DOHH2 (cell line): ENCODE measurements around the gene PDE10A.

ENCODE experiments used
- H3F3A ChIP-seq: fragments of 200-600 bp; sonication (generic), shearing (Covaris generic); 2 replicates; pipeline ENCODE4 v1.6.0; 2016; ENCODE audit warnings: antibody characterized with exemption, mild to moderate bottlenecking; ENCODE audit not compliant: control insufficient read depth, insufficient read depth
- H3K27ac ChIP-seq: fragments of 200-600 bp; sonication (generic); 2 replicates; pipeline ENCODE4 v1.5.1; 2014; ENCODE audit warnings: low read depth, mild to moderate bottlenecking, low read length, moderate library complexity
- H3K27me3 ChIP-seq: fragments of 200-600 bp; sonication (generic); 2 replicates; pipeline ENCODE4 v1.6.1; 2014; ENCODE audit warnings: mild to moderate bottlenecking, low read length, mixed read lengths; ENCODE audit not compliant: control insufficient read depth
- H3K36me3 ChIP-seq: fragments of 200-600 bp; sonication (generic); 2 replicates; pipeline ENCODE4 v1.6.1; 2014; ENCODE audit warnings: mild to moderate bottlenecking, low read length, moderate library complexity, mixed read lengths; ENCODE audit not compliant: control insufficient read depth
- H3K4me1 ChIP-seq: fragments of 200-600 bp; sonication (generic); 2 replicates; pipeline ENCODE4 v1.6.1; 2014; ENCODE audit warnings: mild to moderate bottlenecking, low read length, mixed read lengths; ENCODE audit not compliant: control insufficient read depth
- H3K4me2 ChIP-seq: fragments of 200-600 bp; sonication (generic); 2 replicates; pipeline ENCODE4 v1.6.0; 2014; ENCODE audit warnings: mild to moderate bottlenecking, low read length, moderate library complexity
- H3K4me3 ChIP-seq: fragments of 200-600 bp; sonication (generic); 2 replicates; pipeline ENCODE4 v1.5.1; 2014; ENCODE audit warnings: mild to moderate bottlenecking, low read length, mixed read lengths
- H3K79me2 ChIP-seq: fragments of 200-600 bp; sonication (generic); 2 replicates; pipeline ENCODE4 v1.6.1; 2014; ENCODE audit warnings: mild to moderate bottlenecking, low read length, mixed read lengths; ENCODE audit not compliant: control insufficient read depth
- H3K9me2 ChIP-seq: fragments of 200-600 bp; sonication (generic); replicated peaks from 2 replicates; pipeline ENCODE4 v1.6.1; 2014; ENCODE audit warnings: mild to moderate bottlenecking, low read length, mixed read lengths; ENCODE audit not compliant: control insufficient read depth
- H3K9me3 ChIP-seq: fragments of 200-600 bp; sonication (generic); 2 replicates; pipeline ENCODE4 v1.6.1; 2014; ENCODE audit warnings: antibody characterized with exemption, low read length, mixed read lengths; ENCODE audit not compliant: control insufficient read depth, insufficient read depth
- H4K20me1 ChIP-seq: fragments of 200-600 bp; sonication (generic); 2 replicates; pipeline ENCODE4 v1.6.0; 2014; ENCODE audit warnings: low read depth, mild to moderate bottlenecking, antibody characterized with exemption, low read length, moderate library complexity; ENCODE audit not compliant: control insufficient read depth, insufficient read depth
- CTCF ChIP-seq: fragments of 200-600 bp; sonication (generic); IDR thresholded peaks from one replicate; pipeline ENCODE4 v1.5.1; 2014; ENCODE audit warnings: antibody characterized with exemption, mild to moderate bottlenecking, low read depth, low read length; ENCODE audit not compliant: poor library complexity, severe bottlenecking
- EZH2phosphoT487 ChIP-seq: fragments of 200-600 bp; sonication (generic); IDR thresholded peaks from 2 replicates; pipeline ENCODE4 v1.6.1; 2017; ENCODE audit warnings: borderline replicate concordance, mild to moderate bottlenecking, antibody characterized with exemption, low read length, moderate library complexity, mixed read lengths

The PDE10A gene

GRCh38 chr6:165637586-165637985 lies 25.5 kb downstream of the PDE10A start:
- Histone ChIP-seq H3K4me3 (no peak overlapping the region), H3K36me3 (no peaks in the 10 kb centered on the region), H3K79me2 (no peaks in the 10 kb centered on the region), H3K27me3 (no peaks in the 10 kb centered on the region), H3F3A (no peaks in the 10 kb centered on the region), H3K9me3 (no peaks in the 10 kb centered on the region), H3K9me2 (no peaks in the 10 kb centered on the region), H3K27ac (no peak overlapping the region), H3K4me1 (no peaks in the 10 kb centered on the region), H4K20me1 (no peaks in the 10 kb centered on the region), H3K4me2 (no peak overlapping the region)
- TF ChIP-seq EZH2phosphoT487: no peak
- no peak for TF ChIP-seq CTCF

- Histone ChIP-seq H3K9me3 (no peaks in the 10 kb centered on the region), H3K36me3 (no peaks in the 10 kb centered on the region), H3K27me3 (no peaks in the 10 kb centered on the region), H3K4me3 (no peak overlapping the region), H3F3A (no peaks in the 10 kb centered on the region), H3K79me2 (no peaks in the 10 kb centered on the region), H3K27ac (no peak overlapping the region), H4K20me1 (no peaks in the 10 kb centered on the region), H3K9me2 (no peaks in the 10 kb centered on the region), H3K4me2 (no peak overlapping the region), H3K4me1 (no peaks in the 10 kb centered on the region)
- TF ChIP-seq CTCF: no peak
- TF ChIP-seq EZH2phosphoT487: no peak
These were observed 26.5 kb downstream of the PDE10A start for GRCh38 chr6:165636402-165637048.

GRCh38 chr6:165635965-165636364 lies 27.1 kb downstream of the PDE10A start:
- Histone ChIP-seq H3K9me2 (no peaks in the 10 kb centered on the region), H3F3A (no peaks in the 10 kb centered on the region), H3K27ac (no peak overlapping the region), H3K36me3 (no peaks in the 10 kb centered on the region), H3K4me2 (no peak overlapping the region), H3K9me3 (no peaks in the 10 kb centered on the region), H4K20me1 (no peaks in the 10 kb centered on the region), H3K27me3 (no peaks in the 10 kb centered on the region), H3K79me2 (no peaks in the 10 kb centered on the region), H3K4me3 (no peak overlapping the region), H3K4me1 (no peaks in the 10 kb centered on the region)
- TF ChIP-seq EZH2phosphoT487: no peak
- TF ChIP-seq CTCF: no peak
